Mesothelial cell of epicardium (in vitro differentiated cells): ENCODE measurements around the gene CEP295NL. TPM values are rescaled to one million over a fixed set of nuclear protein-coding genes. Genes with fewer than 3 reads are reported as not detected.

Source experiments
- DNase-seq, 2 experiments: peaks; one replicate each; pipeline ENCODE4 v3.0.0; 2021; ENCODE audit warnings: low spot score in 2 of 2; ENCODE audit not compliant: unreplicated experiment in 2 of 2
- H3K27ac Mint-ChIP-seq: 2 replicates; pipeline ENCODE4 v1.8.0; 2021; ENCODE audit warnings: mixed read lengths
- H3K27me3 Mint-ChIP-seq: 2 replicates; pipeline ENCODE4 v1.8.0; 2021; ENCODE audit warnings: low read depth, mixed read lengths
- H3K36me3 Mint-ChIP-seq: 2 replicates; pipeline ENCODE4 v1.8.0; 2021; ENCODE audit warnings: mixed read lengths
- H3K4me1 Mint-ChIP-seq: 2 replicates; pipeline ENCODE4 v1.8.0; 2021; ENCODE audit warnings: mixed read lengths
- H3K4me3 Mint-ChIP-seq: 2 replicates; pipeline ENCODE4 v1.8.0; 2021; ENCODE audit warnings: mild to moderate bottlenecking, moderate library complexity, mixed read lengths
- H3K9me3 Mint-ChIP-seq: 2 replicates; pipeline ENCODE4 v1.8.0; 2021; ENCODE audit warnings: mixed read lengths
- CTCF ChIP-seq: fragments of 200-600 bp; sonication (generic); IDR thresholded peaks from one replicate; pipeline ENCODE4 v1.5.0; 2021; ENCODE audit warnings: antibody characterized with exemption; ENCODE audit not compliant: unreplicated experiment
- total RNA-seq: library from RNA; stranded (reverse); gene quantifications from 3 replicates; pipeline ENCODE4 v1.2.1, GENCODE V29; 2021

Gene CEP295NL
- total RNA-seq, 1 donor from 2014 or later: 4.2 TPM

GRCh38 chr17:78857266-78857665 lies 45.7 kb downstream of the CEP295NL start:
- no peak for TF ChIP-seq CTCF
- no peaks in the 10 kb centered on the region for H3K27me3 Mint-ChIP-seq
- no peaks in the 10 kb centered on the region for H3K4me1 Mint-ChIP-seq
- DNase-seq: no peak
- peaks cover 9% of the 10 kb centered on the region for H3K36me3 Mint-ChIP-seq
- H3K9me3 Mint-ChIP-seq: no peaks in the 10 kb centered on the region
- no peak overlapping the region for H3K27ac Mint-ChIP-seq
- H3K4me3 Mint-ChIP-seq: no peak overlapping the region

- Mint-ChIP-seq H3K27ac (no peak overlapping the region), H3K4me1 (no peaks in the 10 kb centered on the region), H3K27me3 (no peaks in the 10 kb centered on the region), H3K9me3 (no peaks in the 10 kb centered on the region), H3K4me3 (no peak overlapping the region), H3K36me3 (no peaks in the 10 kb centered on the region)
- no peak for DNase-seq
- no peak for TF ChIP-seq CTCF
Measured at GRCh38 chr17:78855561-78856165, 47.3 kb downstream of the CEP295NL start.

- Mint-ChIP-seq H3K27me3 (no peaks in the 10 kb centered on the region), H3K4me3 (no peak overlapping the region), H3K36me3 (no peaks in the 10 kb centered on the region), H3K9me3 (no peaks in the 10 kb centered on the region), H3K4me1 (no peaks in the 10 kb centered on the region), H3K27ac (no peak overlapping the region)
- no peak for DNase-seq
- no peak for TF ChIP-seq CTCF
Measured at GRCh38 chr17:78854508-78854907, 48.5 kb downstream of the CEP295NL start.

GRCh38 chr17:78853926-78854394 lies 49.0 kb downstream of the CEP295NL start:
- Mint-ChIP-seq H3K9me3 (no peaks in the 10 kb centered on the region), H3K4me3 (no peak overlapping the region), H3K36me3 (no peaks in the 10 kb centered on the region), H3K27ac (no peak overlapping the region), H3K4me1 (no peaks in the 10 kb centered on the region), H3K27me3 (no peaks in the 10 kb centered on the region)
- no peak for DNase-seq
- no peak for TF ChIP-seq CTCF

GRCh38 chr17:78852709-78853121 lies 50.3 kb downstream of the CEP295NL start:
- no peak for DNase-seq
- Mint-ChIP-seq H3K4me3 (no peak overlapping the region), H3K27me3 (no peaks in the 10 kb centered on the region), H3K27ac (no peak overlapping the region), H3K9me3 (no peaks in the 10 kb centered on the region), H3K4me1 (no peaks in the 10 kb centered on the region), H3K36me3 (no peaks in the 10 kb centered on the region)
- TF ChIP-seq CTCF: no peak

GRCh38 chr17:78849026-78849425 lies 54.0 kb downstream of the CEP295NL start:
- no peak for DNase-seq
- no peaks in the 10 kb centered on the region for H3K27me3 Mint-ChIP-seq
- H3K4me1 Mint-ChIP-seq: no peaks in the 10 kb centered on the region
- no peak for TF ChIP-seq CTCF
- no peak overlapping the region for H3K4me3 Mint-ChIP-seq
- no peaks in the 10 kb centered on the region for H3K9me3 Mint-ChIP-seq
- no peak overlapping the region for H3K27ac Mint-ChIP-seq
- no peaks in the 10 kb centered on the region for H3K36me3 Mint-ChIP-seq
